NB4 (cell line): ENCODE data around the gene COBL.

Source experiments
- CTCF ChIP-seq: IDR thresholded peaks from one replicate; pipeline ENCODE4 v1.5.1; 2012; ENCODE audit warnings: low read depth, low read length
- MAX ChIP-seq: IDR thresholded peaks from 2 replicates; pipeline ENCODE4 v1.6.1; 2011; ENCODE audit warnings: low read depth, low read length
- POLR2A ChIP-seq: IDR thresholded peaks from 2 replicates; pipeline ENCODE4 v1.6.1; 2011; ENCODE audit warnings: mild to moderate bottlenecking; ENCODE audit not compliant: insufficient read length; ENCODE audit errors: extremely low read depth

- TF ChIP-seq CTCF (no peak), POLR2A (no peak), MAX (no peak)
These were observed 246.5 kb downstream of the COBL start for GRCh38 chr7:51070151-51070550.
